GM23338 (cell line): ENCODE results near the gene PPP1R37. TPM values are rescaled to one million over a fixed set of nuclear protein-coding genes. Genes with fewer than 3 reads are reported as not detected.

Experiments
- ATAC-seq: fragments of 200-7000 bp; cut with Tn5 transposase; 3 replicates; pipeline ENCODE4 v1.9.1; 2020
- DNase-seq: peaks from one replicate; pipeline ENCODE4 v3.0.0-alpha.2; 2015; ENCODE audit warnings: low spot score
- H2AFZ ChIP-seq: fragments of 200-600 bp; sonication (generic); 2 replicates; pipeline ENCODE4 v1.8.0; 2016; ENCODE audit warnings: antibody characterized with exemption, mild to moderate bottlenecking, moderate library complexity
- H3F3A ChIP-seq: fragments of 200-600 bp; sonication (generic); replicated peaks from 2 replicates; pipeline ENCODE4 v1.8.0; 2017; ENCODE audit warnings: antibody characterized with exemption, mixed run types, low read depth
- H3K27ac ChIP-seq: fragments of 200-600 bp; sonication (generic); 2 replicates; pipeline ENCODE4 v1.6.1; 2016; ENCODE audit warnings: low read depth
- H3K27me3 ChIP-seq: fragments of 200-600 bp; sonication (generic); 2 replicates; pipeline ENCODE4 v1.8.0; 2016; ENCODE audit warnings: mild to moderate bottlenecking, mixed run types, moderate library complexity; ENCODE audit not compliant: insufficient read depth
- H3K36me3 ChIP-seq: fragments of 200-600 bp; sonication (generic); 2 replicates; pipeline ENCODE4 v1.8.0; 2016; ENCODE audit warnings: mild to moderate bottlenecking; ENCODE audit not compliant: insufficient read depth
- H3K4me1 ChIP-seq: fragments of 200-600 bp; sonication (generic); 2 replicates; pipeline ENCODE4 v1.8.0; 2016; ENCODE audit warnings: mild to moderate bottlenecking, moderate library complexity; ENCODE audit not compliant: insufficient read depth
- H3K4me2 ChIP-seq: fragments of 200-600 bp; sonication (generic); 2 replicates; pipeline ENCODE4 v1.7.1; 2017; ENCODE audit warnings: mixed run types
- H3K4me3 ChIP-seq: fragments of 200-600 bp; sonication (generic); 2 replicates; pipeline ENCODE4 v1.6.1; 2016; ENCODE audit warnings: mixed run types
- H3K79me2 ChIP-seq: fragments of 200-600 bp; sonication (generic); replicated peaks from 2 replicates; pipeline ENCODE4 v1.8.0; 2017; ENCODE audit warnings: mild to moderate bottlenecking; ENCODE audit not compliant: insufficient read depth
- H3K9me2 ChIP-seq: fragments of 200-600 bp; sonication (generic); 2 replicates; pipeline ENCODE4 v1.8.0; 2017; ENCODE audit not compliant: insufficient read depth
- H4K20me1 ChIP-seq: fragments of 200-600 bp; sonication (generic); replicated peaks from 2 replicates; pipeline ENCODE4 v1.8.0; 2017; ENCODE audit warnings: mild to moderate bottlenecking; ENCODE audit not compliant: insufficient read depth
- H3K27ac Mint-ChIP-seq: 2 replicates; pipeline ENCODE4 v1.8.0; 2020; ENCODE audit warnings: inconsistent platforms, mild to moderate bottlenecking, moderate library complexity, mixed read lengths
- H3K27me3 Mint-ChIP-seq: 3 replicates; pipeline ENCODE4 v1.8.0; 2022; ENCODE audit warnings: low read depth, mild to moderate bottlenecking, moderate library complexity, mixed read lengths, inconsistent platforms; ENCODE audit not compliant: insufficient read depth, poor library complexity
- H3K36me3 Mint-ChIP-seq: 3 replicates; pipeline ENCODE4 v1.8.0; 2021; ENCODE audit warnings: low read depth, mild to moderate bottlenecking, inconsistent platforms, moderate library complexity, mixed read lengths
- H3K4me1 Mint-ChIP-seq: 3 replicates; pipeline ENCODE4 v1.8.0; 2020; ENCODE audit warnings: mild to moderate bottlenecking, inconsistent platforms, mixed read lengths
- H3K4me3 Mint-ChIP-seq: 3 replicates; pipeline ENCODE4 v1.8.0; 2021; ENCODE audit warnings: moderate library complexity, mild to moderate bottlenecking, inconsistent platforms, mixed read lengths
- H3K9me3 Mint-ChIP-seq: 3 replicates; pipeline ENCODE4 v1.8.0; 2020; ENCODE audit warnings: moderate library complexity, mild to moderate bottlenecking, inconsistent platforms, mixed read lengths
- CREB1 ChIP-seq: fragments of 250-450 bp; sonication (Bioruptor Pico); IDR thresholded peaks from 2 replicates; pipeline ENCODE4 v1.5.0; 2020; ENCODE audit warnings: low read depth, mild to moderate bottlenecking, moderate library complexity
- CTCF ChIP-seq, 2 experiments: fragments of 200-600 bp in 1 of 2; sonication (generic) in 1 of 2; conservative IDR thresholded peaks; 2 replicates each; pipeline versions ENCODE4 v1.5.1 to v1.6.1; 2016 to 2017; ENCODE audit warnings: antibody characterized with exemption in 2 of 2, low read depth in 2 of 2, mild to moderate bottlenecking in 2 of 2, moderate library complexity in 1 of 2
- EZH2 ChIP-seq: fragments of 200-600 bp; sonication (generic); IDR thresholded peaks from one replicate; pipeline ENCODE4 v1.8.0; 2017; ENCODE audit warnings: antibody characterized with exemption, mild to moderate bottlenecking, low read depth; ENCODE audit not compliant: unreplicated experiment
- EZH2phosphoT487 ChIP-seq: fragments of 200-600 bp; sonication (generic); IDR thresholded peaks from one replicate; pipeline ENCODE4 v1.8.1; 2018; ENCODE audit warnings: antibody characterized with exemption; ENCODE audit not compliant: unreplicated experiment
- JUNB ChIP-seq: IDR thresholded peaks from one replicate; pipeline ENCODE4 v1.6.1; 2016; ENCODE audit warnings: antibody characterized with exemption; ENCODE audit not compliant: unreplicated experiment
- NANOG ChIP-seq: IDR thresholded peaks from 2 replicates; pipeline ENCODE4 v1.6.1; 2016; ENCODE audit warnings: antibody characterized with exemption, borderline replicate concordance
- POLR2AphosphoS5 ChIP-seq: IDR thresholded peaks from 2 replicates; pipeline ENCODE4 v1.6.1; 2016; ENCODE audit warnings: antibody characterized with exemption, low read depth
- REST ChIP-seq: IDR thresholded peaks from one replicate; pipeline ENCODE4 v1.6.1; 2018; ENCODE audit warnings: antibody characterized with exemption; ENCODE audit not compliant: unreplicated experiment
- STAT1 ChIP-seq: IDR thresholded peaks from one replicate; pipeline ENCODE4 v1.6.1; 2016; ENCODE audit warnings: antibody characterized with exemption; ENCODE audit not compliant: unreplicated experiment
- ZNF114 ChIP-seq: fragments of 250-450 bp; sonication (Bioruptor Pico); IDR thresholded peaks from 2 replicates; pipeline ENCODE4 v1.5.0; 2020; ENCODE audit warnings: mild to moderate bottlenecking, moderate library complexity
- ZNF331 ChIP-seq: fragments of 250-450 bp; sonication (Bioruptor Pico); IDR thresholded peaks from 2 replicates; pipeline ENCODE4 v1.5.0; 2020; ENCODE audit warnings: low read depth, mild to moderate bottlenecking, moderate library complexity
- polyA plus RNA-seq: library from polyadenylated mRNA; unstranded; fragments of >200 nt; fragmentation: Nextera tagmentation; extraction: Ambion mirVana; gene quantifications from 2 replicates; pipeline ENCODE4 v1.2.1, GENCODE V29; 2016
- total RNA-seq: library from RNA; depleted of rRNA; stranded (reverse); fragments of >200 nt; shearing (Covaris generic); gene quantifications from 2 replicates; pipeline ENCODE4 v1.2.3, GENCODE V29; 2014
- TF ChIP-seq, protein P1 (sequence below): IDR thresholded peaks from 2 replicates; pipeline ENCODE4 v1.6.1; 2016; ENCODE audit warnings: antibody characterized with exemption
- TF ChIP-seq, protein P2 (sequence below): fragments of 250-450 bp; sonication (Bioruptor Pico); IDR thresholded peaks from 2 replicates; pipeline ENCODE4 v1.5.0; 2020; ENCODE audit warnings: mild to moderate bottlenecking, moderate library complexity

PPP1R37 gene
- total and polyA plus RNA-seq, 2 experiments from 2014 or later: 6.9 to 47.2 TPM

DNA sequence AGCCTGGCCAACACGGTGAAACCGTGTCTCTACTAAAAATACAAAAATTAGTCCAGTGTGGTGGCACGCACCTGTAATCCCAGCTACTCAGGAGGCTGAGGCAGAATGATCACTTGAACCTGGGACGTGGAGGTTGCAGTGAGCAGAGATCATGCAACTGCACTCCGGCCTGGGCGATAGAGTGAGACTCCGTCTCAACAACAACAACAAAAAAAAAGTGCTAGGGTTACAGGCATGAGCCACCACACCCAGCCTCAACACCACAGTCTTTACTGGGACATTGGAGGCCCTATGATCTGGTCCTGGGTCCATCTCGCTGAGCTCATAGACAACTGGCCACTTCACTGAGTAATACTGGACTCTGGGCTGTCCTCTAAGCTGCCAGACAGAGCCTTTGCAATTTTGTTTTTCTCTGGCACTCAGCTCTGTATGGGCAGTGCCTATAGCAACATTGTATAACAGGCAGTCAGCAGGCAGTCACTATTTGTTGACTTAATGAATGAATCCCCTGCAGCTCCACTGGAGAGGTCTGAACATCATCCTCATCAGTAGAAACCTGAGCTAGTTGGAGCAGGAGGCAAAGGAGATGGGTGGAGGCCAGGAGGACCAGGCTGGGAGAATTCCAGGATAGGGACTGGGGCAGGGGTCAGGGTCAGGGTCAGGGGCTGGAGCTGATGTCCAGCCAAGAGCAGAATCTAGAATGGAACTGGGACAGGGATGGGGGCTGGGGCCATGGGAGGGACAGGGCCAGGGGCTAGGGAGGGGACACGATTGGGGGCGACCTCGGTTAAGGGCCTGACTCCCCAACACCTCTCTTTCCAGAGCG lies 93.7 kb downstream of the PPP1R37 start:
- no peak overlapping the region for H3K4me3 Mint-ChIP-seq
- Histone ChIP-seq H3K36me3 (no peaks in the 10 kb centered on the region), H4K20me1 (0 out of 2 replicates have a peak, but pooled peaks cover 2% of the 10 kb centered on the region), H3F3A (no peaks in the 10 kb centered on the region), H3K27me3 (no peaks in the 10 kb centered on the region), H2AFZ (no peak overlapping the region), H3K4me1 (no peaks in the 10 kb centered on the region), H3K9me2 (no peaks in the 10 kb centered on the region), H3K27ac (no peak overlapping the region), H3K4me2 (0 out of 2 replicates have a peak overlapping the region, but pooled peaks have one; percentile 21), H3K4me3 (no peak overlapping the region), H3K79me2 (no peaks in the 10 kb centered on the region)
- peaks cover 6% of the 10 kb centered on the region for H3K27me3 Mint-ChIP-seq
- no peak overlapping the region for H3K27ac Mint-ChIP-seq
- peaks cover 2% of the 10 kb centered on the region; the same call in 2 of the 3 replicates for H3K4me1 Mint-ChIP-seq
- no peaks in the 10 kb centered on the region for H3K9me3 Mint-ChIP-seq
- TF ChIP-seq ZNF114 (CRISPR knock-in tag): no peak
- no peak for TF ChIP-seq POLR2AphosphoS5
- no peak for TF ChIP-seq ZNF331 (CRISPR knock-in tag)
- TF ChIP-seq, protein P1, sequence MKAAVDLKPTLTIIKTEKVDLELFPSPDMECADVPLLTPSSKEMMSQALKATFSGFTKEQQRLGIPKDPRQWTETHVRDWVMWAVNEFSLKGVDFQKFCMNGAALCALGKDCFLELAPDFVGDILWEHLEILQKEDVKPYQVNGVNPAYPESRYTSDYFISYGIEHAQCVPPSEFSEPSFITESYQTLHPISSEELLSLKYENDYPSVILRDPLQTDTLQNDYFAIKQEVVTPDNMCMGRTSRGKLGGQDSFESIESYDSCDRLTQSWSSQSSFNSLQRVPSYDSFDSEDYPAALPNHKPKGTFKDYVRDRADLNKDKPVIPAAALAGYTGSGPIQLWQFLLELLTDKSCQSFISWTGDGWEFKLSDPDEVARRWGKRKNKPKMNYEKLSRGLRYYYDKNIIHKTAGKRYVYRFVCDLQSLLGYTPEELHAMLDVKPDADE: no peak
- TF ChIP-seq, protein P2, sequence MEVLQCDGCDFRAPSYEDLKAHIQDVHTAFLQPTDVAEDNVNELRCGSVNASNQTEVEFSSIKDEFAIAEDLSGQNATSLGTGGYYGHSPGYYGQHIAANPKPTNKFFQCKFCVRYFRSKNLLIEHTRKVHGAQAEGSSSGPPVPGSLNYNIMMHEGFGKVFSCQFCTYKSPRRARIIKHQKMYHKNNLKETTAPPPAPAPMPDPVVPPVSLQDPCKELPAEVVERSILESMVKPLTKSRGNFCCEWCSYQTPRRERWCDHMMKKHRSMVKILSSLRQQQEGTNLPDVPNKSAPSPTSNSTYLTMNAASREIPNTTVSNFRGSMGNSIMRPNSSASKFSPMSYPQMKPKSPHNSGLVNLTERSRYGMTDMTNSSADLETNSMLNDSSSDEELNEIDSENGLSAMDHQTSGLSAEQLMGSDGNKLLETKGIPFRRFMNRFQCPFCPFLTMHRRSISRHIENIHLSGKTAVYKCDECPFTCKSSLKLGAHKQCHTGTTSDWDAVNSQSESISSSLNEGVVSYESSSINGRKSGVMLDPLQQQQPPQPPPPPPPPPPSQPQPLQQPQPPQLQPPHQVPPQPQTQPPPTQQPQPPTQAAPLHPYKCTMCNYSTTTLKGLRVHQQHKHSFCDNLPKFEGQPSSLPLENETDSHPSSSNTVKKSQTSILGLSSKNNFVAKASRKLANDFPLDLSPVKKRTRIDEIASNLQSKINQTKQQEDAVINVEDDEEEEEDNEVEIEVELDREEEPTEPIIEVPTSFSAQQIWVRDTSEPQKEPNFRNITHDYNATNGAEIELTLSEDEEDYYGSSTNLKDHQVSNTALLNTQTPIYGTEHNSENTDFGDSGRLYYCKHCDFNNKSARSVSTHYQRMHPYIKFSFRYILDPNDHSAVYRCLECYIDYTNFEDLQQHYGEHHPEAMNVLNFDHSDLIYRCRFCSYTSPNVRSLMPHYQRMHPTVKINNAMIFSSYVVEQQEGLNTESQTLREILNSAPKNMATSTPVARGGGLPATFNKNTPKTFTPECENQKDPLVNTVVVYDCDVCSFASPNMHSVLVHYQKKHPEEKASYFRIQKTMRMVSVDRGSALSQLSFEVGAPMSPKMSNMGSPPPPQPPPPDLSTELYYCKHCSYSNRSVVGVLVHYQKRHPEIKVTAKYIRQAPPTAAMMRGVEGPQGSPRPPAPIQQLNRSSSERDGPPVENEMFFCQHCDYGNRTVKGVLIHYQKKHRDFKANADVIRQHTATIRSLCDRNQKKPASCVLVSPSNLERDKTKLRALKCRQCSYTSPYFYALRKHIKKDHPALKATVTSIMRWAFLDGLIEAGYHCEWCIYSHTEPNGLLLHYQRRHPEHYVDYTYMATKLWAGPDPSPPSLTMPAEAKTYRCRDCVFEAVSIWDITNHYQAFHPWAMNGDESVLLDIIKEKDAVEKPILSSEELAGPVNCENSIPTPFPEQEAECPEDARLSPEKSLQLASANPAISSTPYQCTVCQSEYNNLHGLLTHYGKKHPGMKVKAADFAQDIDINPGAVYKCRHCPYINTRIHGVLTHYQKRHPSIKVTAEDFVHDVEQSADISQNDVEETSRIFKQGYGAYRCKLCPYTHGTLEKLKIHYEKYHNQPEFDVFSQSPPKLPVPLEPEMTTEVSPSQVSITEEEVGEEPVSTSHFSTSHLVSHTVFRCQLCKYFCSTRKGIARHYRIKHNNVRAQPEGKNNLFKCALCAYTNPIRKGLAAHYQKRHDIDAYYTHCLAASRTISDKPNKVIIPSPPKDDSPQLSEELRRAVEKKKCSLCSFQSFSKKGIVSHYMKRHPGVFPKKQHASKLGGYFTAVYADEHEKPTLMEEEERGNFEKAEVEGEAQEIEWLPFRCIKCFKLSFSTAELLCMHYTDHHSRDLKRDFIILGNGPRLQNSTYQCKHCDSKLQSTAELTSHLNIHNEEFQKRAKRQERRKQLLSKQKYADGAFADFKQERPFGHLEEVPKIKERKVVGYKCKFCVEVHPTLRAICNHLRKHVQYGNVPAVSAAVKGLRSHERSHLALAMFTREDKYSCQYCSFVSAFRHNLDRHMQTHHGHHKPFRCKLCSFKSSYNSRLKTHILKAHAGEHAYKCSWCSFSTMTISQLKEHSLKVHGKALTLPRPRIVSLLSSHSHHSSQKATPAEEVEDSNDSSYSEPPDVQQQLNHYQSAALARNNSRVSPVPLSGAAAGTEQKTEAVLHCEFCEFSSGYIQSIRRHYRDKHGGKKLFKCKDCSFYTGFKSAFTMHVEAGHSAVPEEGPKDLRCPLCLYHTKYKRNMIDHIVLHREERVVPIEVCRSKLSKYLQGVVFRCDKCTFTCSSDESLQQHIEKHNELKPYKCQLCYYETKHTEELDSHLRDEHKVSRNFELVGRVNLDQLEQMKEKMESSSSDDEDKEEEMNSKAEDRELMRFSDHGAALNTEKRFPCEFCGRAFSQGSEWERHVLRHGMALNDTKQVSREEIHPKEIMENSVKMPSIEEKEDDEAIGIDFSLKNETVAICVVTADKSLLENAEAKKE (CRISPR knock-in tag): no peak
- no peak for TF ChIP-seq EZH2
- TF ChIP-seq EZH2phosphoT487: no peak
- TF ChIP-seq STAT1: no peak
- no peak for TF ChIP-seq CREB1
- TF ChIP-seq REST: no peak
- no peak for TF ChIP-seq CTCF (conservative IDR thresholded peaks at IDR 0.05; ENCODE audit: low read depth in 2 of 2)
- no peak for TF ChIP-seq NANOG
- no peak for TF ChIP-seq JUNB
- H3K36me3 Mint-ChIP-seq: no peaks in the 10 kb centered on the region
- ATAC-seq: no peak
- DNase-seq: no peak
